Eye (tissue), 1 donor: ENCODE data around the gene PHF2.

ENCODE experiments used
- DNase-seq: peaks from one replicate; pipeline ENCODE4 v3.0.0-alpha.2; 2015

The PHF2 gene

GRCh38 chr9:93569621-93570174 lies 6.7 kb upstream of the PHF2 start:
- no peak for DNase-seq

GRCh38 chr9:93572221-93572620 lies 4.2 kb upstream of the PHF2 start:
- DNase-seq = no peak

GRCh38 chr9:93572636-93573515 lies 3.5 kb upstream of the PHF2 start:
- DNase-seq = no peak

GRCh38 chr9:93573516-93573828 lies 2.9 kb upstream of the PHF2 start:
- no peak for DNase-seq

- DNase-seq = no peak
These were observed 2.1 kb upstream of the PHF2 start for GRCh38 chr9:93574091-93574899.

- DNase-seq = no peak
These were observed 1.2 kb upstream of the PHF2 start for GRCh38 chr9:93574900-93575795.

- peak; percentile 73 for DNase-seq
These were observed 557 bp upstream of the PHF2 start for GRCh38 chr9:93575796-93576257.

- peak; percentile 57 for DNase-seq
These were observed 942 bp downstream of the PHF2 start for GRCh38 chr9:93577078-93577974.

- DNase-seq = no peak
These were observed 1.7 kb downstream of the PHF2 start for GRCh38 chr9:93577975-93578682.

- DNase-seq = no peak
These were observed 2.5 kb downstream of the PHF2 start for GRCh38 chr9:93578844-93579243.

GRCh38 chr9:93579711-93580516 lies 3.5 kb downstream of the PHF2 start:
- no peak for DNase-seq

GRCh38 chr9:93580654-93581380 lies 4.4 kb downstream of the PHF2 start:
- no peak for DNase-seq

- DNase-seq = no peak
These were observed 5.7 kb downstream of the PHF2 start for GRCh38 chr9:93582115-93582514.

GRCh38 chr9:93582550-93582949 lies 6.2 kb downstream of the PHF2 start:
- no peak for DNase-seq

- DNase-seq = no peak
These were observed 8.9 kb downstream of the PHF2 start for GRCh38 chr9:93585259-93585658.

GRCh38 chr9:93585695-93586094 lies 9.3 kb downstream of the PHF2 start:
- no peak for DNase-seq

GRCh38 chr9:93586290-93587057 lies 10.1 kb downstream of the PHF2 start:
- DNase-seq = no peak

- no peak for DNase-seq
These were observed 10.9 kb downstream of the PHF2 start for GRCh38 chr9:93587284-93587650.
